DND-41 (cell line): ENCODE data around the gene RACGAP1.

Source experiments
- ATAC-seq: fragments of 200-7000 bp; cut with Tn5 transposase; 3 replicates; pipeline ENCODE4 v1.9.1; 2021; ENCODE audit warnings: low read depth; ENCODE audit not compliant: insufficient read depth
- DNase-seq: peaks from one replicate; pipeline ENCODE4 v3.0.0-alpha.2; 2020
- H2AFZ ChIP-seq: 2 replicates; pipeline ENCODE4 v1.6.0; 2012; ENCODE audit warnings: low read depth, low read length
- H3K27ac ChIP-seq: 2 replicates; pipeline ENCODE4 v1.5.1; 2012; ENCODE audit warnings: low read length, inconsistent platforms
- H3K27me3 ChIP-seq: fragments of 200-600 bp; sonication (generic); 2 replicates; pipeline ENCODE4 v1.6.0; 2012; ENCODE audit warnings: low read length, mild to moderate bottlenecking, inconsistent platforms; ENCODE audit not compliant: insufficient read depth, poor library complexity
- H3K36me3 ChIP-seq: 2 replicates; pipeline ENCODE4 v1.5.1; 2012; ENCODE audit warnings: low read length, inconsistent platforms; ENCODE audit not compliant: insufficient read depth
- H3K4me1 ChIP-seq: 2 replicates; pipeline ENCODE4 v1.5.1; 2012; ENCODE audit warnings: mild to moderate bottlenecking, low read length; ENCODE audit not compliant: insufficient read depth
- H3K4me2 ChIP-seq: 2 replicates; pipeline ENCODE4 v1.6.0; 2012; ENCODE audit warnings: mild to moderate bottlenecking, moderate library complexity, low read length, inconsistent platforms; ENCODE audit not compliant: insufficient read depth
- H3K4me3 ChIP-seq, 2 experiments: fragments of 200-600 bp in 1 of 2; shearing (Covaris generic) in 1 of 2; 2 replicates each; pipeline ENCODE4 v1.5.1; 2012 to 2016; ENCODE audit warnings: inconsistent platforms in 2 of 2, low read length in 2 of 2, mild to moderate bottlenecking in 2 of 2, low read depth in 1 of 2, moderate library complexity in 1 of 2
- H3K79me2 ChIP-seq: 2 replicates; pipeline ENCODE4 v1.6.0; 2012; ENCODE audit warnings: low read length, inconsistent platforms; ENCODE audit not compliant: insufficient read depth
- H3K9ac ChIP-seq: 2 replicates; pipeline ENCODE4 v1.6.0; 2012; ENCODE audit warnings: low read depth, mild to moderate bottlenecking, inconsistent platforms, low read length, moderate library complexity
- H3K9me3 ChIP-seq: 2 replicates; pipeline ENCODE4 v1.5.1; 2012; ENCODE audit warnings: low read length, moderate library complexity, mild to moderate bottlenecking, inconsistent platforms; ENCODE audit not compliant: insufficient read depth, severe bottlenecking
- H4K20me1 ChIP-seq: 2 replicates; pipeline ENCODE4 v1.6.0; 2012; ENCODE audit warnings: low read length; ENCODE audit not compliant: insufficient read depth
- EZH2 ChIP-seq: IDR thresholded peaks from 3 replicates; pipeline ENCODE4 v1.6.1; 2012; ENCODE audit warnings: borderline replicate concordance, low read depth, mild to moderate bottlenecking, moderate library complexity, low read length, inconsistent platforms; ENCODE audit not compliant: severe bottlenecking
- TF ChIP-seq, protein P1 (sequence below): IDR thresholded peaks from 2 replicates; pipeline ENCODE4 v1.5.1; 2012; ENCODE audit warnings: borderline replicate concordance, low read length, moderate library complexity, mild to moderate bottlenecking; ENCODE audit not compliant: poor library complexity, severe bottlenecking; ENCODE audit errors: extremely low read depth

Gene RACGAP1

DNA sequence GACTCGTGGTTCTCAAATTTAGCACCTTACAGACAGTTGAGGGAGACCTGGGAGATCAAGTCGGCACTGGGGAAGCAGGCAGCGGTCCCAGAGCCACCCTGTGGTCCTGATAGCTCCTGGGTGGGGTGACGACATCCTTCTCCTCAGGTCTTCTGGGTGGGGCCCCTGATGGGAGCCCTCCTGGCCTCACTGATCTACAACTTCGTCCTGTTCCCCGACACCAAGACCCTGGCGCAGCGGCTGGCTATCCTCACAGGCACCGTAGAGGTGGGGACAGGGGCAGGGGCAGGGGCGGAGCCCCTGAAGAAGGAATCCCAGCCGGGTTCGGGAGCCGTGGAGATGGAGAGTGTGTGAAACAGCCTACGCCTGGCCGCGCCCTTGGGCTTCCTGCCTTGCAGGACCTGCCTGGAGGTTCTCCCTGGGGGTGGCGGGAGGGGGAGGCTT is 50.0 kb downstream of the RACGAP1 start:
- H4K20me1 ChIP-seq, result peaks cover 10% of the 10 kb centered on the region

GRCh38 chr12:49974677-49975317 is 50.5 kb downstream of the RACGAP1 start:
- H4K20me1 ChIP-seq, result peaks cover 12% of the 10 kb centered on the region
- H3K36me3 ChIP-seq, result no peaks in the 10 kb centered on the region
- no peak for TF ChIP-seq EZH2
- TF ChIP-seq, protein P1, sequence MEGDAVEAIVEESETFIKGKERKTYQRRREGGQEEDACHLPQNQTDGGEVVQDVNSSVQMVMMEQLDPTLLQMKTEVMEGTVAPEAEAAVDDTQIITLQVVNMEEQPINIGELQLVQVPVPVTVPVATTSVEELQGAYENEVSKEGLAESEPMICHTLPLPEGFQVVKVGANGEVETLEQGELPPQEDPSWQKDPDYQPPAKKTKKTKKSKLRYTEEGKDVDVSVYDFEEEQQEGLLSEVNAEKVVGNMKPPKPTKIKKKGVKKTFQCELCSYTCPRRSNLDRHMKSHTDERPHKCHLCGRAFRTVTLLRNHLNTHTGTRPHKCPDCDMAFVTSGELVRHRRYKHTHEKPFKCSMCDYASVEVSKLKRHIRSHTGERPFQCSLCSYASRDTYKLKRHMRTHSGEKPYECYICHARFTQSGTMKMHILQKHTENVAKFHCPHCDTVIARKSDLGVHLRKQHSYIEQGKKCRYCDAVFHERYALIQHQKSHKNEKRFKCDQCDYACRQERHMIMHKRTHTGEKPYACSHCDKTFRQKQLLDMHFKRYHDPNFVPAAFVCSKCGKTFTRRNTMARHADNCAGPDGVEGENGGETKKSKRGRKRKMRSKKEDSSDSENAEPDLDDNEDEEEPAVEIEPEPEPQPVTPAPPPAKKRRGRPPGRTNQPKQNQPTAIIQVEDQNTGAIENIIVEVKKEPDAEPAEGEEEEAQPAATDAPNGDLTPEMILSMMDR, result no peak
- H3K27me3 ChIP-seq, result peaks cover 21% of the 10 kb centered on the region
- H3K9ac ChIP-seq, result no peak overlapping the region
- no peak for ATAC-seq
- no peak overlapping the region for H3K4me3 ChIP-seq
- H3K4me2 ChIP-seq, result no peak overlapping the region
- H3K9me3 ChIP-seq, result no peaks in the 10 kb centered on the region
- H3K79me2 ChIP-seq, result no peaks in the 10 kb centered on the region
- H2AFZ ChIP-seq, result no peak overlapping the region
- H3K4me1 ChIP-seq, result no peaks in the 10 kb centered on the region
- no peak overlapping the region for H3K27ac ChIP-seq
- DNase-seq, result no peak

More for the DNA sequence above, 50.0 kb downstream of the RACGAP1 start:
- H3K27me3 ChIP-seq, result peaks cover 16% of the 10 kb centered on the region
- H2AFZ ChIP-seq, result no peak overlapping the region
- no peaks in the 10 kb centered on the region for H3K79me2 ChIP-seq
- no peak overlapping the region for H3K4me3 ChIP-seq
- TF ChIP-seq, protein P1, result no peak
- TF ChIP-seq EZH2, result no peak
- H3K4me1 ChIP-seq, result no peaks in the 10 kb centered on the region
- DNase-seq, result no peak
- no peak for ATAC-seq
- no peaks in the 10 kb centered on the region for H3K9me3 ChIP-seq
- H3K36me3 ChIP-seq, result no peaks in the 10 kb centered on the region
- no peak overlapping the region for H3K9ac ChIP-seq
- no peak overlapping the region for H3K4me2 ChIP-seq
- no peak overlapping the region for H3K27ac ChIP-seq

DNA sequence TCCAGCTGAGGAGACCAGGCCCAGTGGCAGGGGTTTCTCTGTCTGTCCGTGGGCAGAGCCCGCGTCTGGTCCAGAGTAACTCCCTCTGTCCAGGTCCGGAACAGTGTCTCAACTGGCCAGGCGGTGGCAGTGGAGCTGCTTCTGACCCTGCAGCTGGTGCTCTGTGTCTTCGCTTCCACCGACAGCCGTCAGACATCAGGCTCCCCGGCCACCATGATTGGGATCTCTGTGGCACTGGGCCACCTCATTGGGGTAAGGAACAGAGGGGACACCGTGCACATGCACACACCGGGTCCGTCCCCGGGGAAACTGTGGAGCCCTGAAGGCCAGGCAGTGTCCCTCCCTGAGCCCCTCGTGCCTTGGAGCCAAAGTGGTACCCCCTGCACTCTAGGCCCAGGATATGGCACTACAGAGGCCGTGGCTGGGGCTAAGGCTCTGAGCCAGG is 51.0 kb downstream of the RACGAP1 start:
- ATAC-seq, result no peak
- H3K4me1 ChIP-seq, result no peaks in the 10 kb centered on the region
- no peak overlapping the region for H3K27ac ChIP-seq
- TF ChIP-seq EZH2, result no peak
- TF ChIP-seq, protein P1, result no peak
- H3K36me3 ChIP-seq, result no peaks in the 10 kb centered on the region
- no peak overlapping the region for H2AFZ ChIP-seq
- no peaks in the 10 kb centered on the region for H3K9me3 ChIP-seq
- H3K4me3 ChIP-seq, result no peak overlapping the region
- H3K79me2 ChIP-seq, result no peaks in the 10 kb centered on the region
- DNase-seq, result no peak
- peaks cover 12% of the 10 kb centered on the region for H4K20me1 ChIP-seq
- no peak overlapping the region for H3K9ac ChIP-seq
- H3K4me2 ChIP-seq, result no peak overlapping the region
- peaks cover 26% of the 10 kb centered on the region for H3K27me3 ChIP-seq
